Neutrophil (primary cell): ENCODE results near the gene PSMB7.

Experiments used
- H3K27ac ChIP-seq: fragments of 200-600 bp; sonication (generic); 2 replicates; pipeline ENCODE4 v1.5.1; 2016; ENCODE audit warnings: mild to moderate bottlenecking, moderate library complexity
- H3K27me3 ChIP-seq: fragments of 200-600 bp; sonication (generic); 2 replicates; pipeline ENCODE4 v1.6.0; 2016; ENCODE audit warnings: mild to moderate bottlenecking
- H3K36me3 ChIP-seq: fragments of 200-600 bp; sonication (generic); 2 replicates; pipeline ENCODE4 v1.5.1; 2017
- H3K4me1 ChIP-seq, 2 experiments: fragments of 200-600 bp in 1 of 2; sonication (generic) in 1 of 2; 1 replicate in 1 of 2; 2 replicates in 1 of 2; pipeline versions ENCODE4 v1.5.1 to v1.6.1; 2013 to 2016; ENCODE audit warnings: low read depth in 1 of 2, low read length in 1 of 2, mild to moderate bottlenecking in 1 of 2, moderate library complexity in 1 of 2; ENCODE audit not compliant: control insufficient read depth in 1 of 2, insufficient read depth in 1 of 2
- H3K4me3 ChIP-seq, 2 experiments: fragments of 200-600 bp in 1 of 2; sonication (generic) in 1 of 2; 1 replicate in 1 of 2; 2 replicates in 1 of 2; pipeline ENCODE4 v1.5.1; 2013 to 2016; ENCODE audit warnings: low read depth in 1 of 2, low read length in 1 of 2, mild to moderate bottlenecking in 1 of 2, moderate library complexity in 1 of 2
- H3K9me3 ChIP-seq: fragments of 200-600 bp; sonication (generic); 2 replicates; pipeline ENCODE4 v1.5.1; 2016
- TF ChIP-seq, protein P1 (sequence below): fragments of 200-600 bp; sonication (generic); IDR thresholded peaks from 2 replicates; pipeline ENCODE4 v1.5.1; 2016; ENCODE audit warnings: antibody characterized with exemption

Gene PSMB7

DNA sequence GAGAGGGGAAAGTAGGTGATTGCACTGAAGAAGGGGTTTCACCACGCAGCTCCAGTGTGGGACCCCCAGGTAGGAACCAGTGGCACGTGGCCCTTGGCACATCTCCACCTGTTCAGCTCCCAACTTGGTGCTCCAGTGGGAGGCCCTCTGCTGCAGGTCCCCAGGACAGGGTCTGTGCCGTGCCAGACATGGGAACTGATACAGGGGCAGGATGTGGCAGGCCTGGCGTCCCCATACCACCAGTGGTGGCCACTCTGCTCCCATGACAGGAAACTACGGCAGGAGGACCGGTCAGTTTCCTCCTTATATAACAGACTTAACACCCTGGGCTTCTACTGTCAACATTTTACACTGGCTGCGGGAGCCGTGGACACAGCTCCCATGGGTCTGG lies 67.3 kb downstream of the PSMB7 start:
- Histone ChIP-seq H3K27me3 (no peaks in the 10 kb centered on the region), H3K9me3 (no peaks in the 10 kb centered on the region), H3K4me3 (no peak overlapping the region), H3K27ac (no peak overlapping the region), H3K36me3 (peaks cover 100% of the 10 kb centered on the region), H3K4me1 (peaks cover 17 to 20% of the 10 kb centered on the region in 2 experiments)
- TF ChIP-seq, protein P1, sequence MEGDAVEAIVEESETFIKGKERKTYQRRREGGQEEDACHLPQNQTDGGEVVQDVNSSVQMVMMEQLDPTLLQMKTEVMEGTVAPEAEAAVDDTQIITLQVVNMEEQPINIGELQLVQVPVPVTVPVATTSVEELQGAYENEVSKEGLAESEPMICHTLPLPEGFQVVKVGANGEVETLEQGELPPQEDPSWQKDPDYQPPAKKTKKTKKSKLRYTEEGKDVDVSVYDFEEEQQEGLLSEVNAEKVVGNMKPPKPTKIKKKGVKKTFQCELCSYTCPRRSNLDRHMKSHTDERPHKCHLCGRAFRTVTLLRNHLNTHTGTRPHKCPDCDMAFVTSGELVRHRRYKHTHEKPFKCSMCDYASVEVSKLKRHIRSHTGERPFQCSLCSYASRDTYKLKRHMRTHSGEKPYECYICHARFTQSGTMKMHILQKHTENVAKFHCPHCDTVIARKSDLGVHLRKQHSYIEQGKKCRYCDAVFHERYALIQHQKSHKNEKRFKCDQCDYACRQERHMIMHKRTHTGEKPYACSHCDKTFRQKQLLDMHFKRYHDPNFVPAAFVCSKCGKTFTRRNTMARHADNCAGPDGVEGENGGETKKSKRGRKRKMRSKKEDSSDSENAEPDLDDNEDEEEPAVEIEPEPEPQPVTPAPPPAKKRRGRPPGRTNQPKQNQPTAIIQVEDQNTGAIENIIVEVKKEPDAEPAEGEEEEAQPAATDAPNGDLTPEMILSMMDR = no peak

DNA sequence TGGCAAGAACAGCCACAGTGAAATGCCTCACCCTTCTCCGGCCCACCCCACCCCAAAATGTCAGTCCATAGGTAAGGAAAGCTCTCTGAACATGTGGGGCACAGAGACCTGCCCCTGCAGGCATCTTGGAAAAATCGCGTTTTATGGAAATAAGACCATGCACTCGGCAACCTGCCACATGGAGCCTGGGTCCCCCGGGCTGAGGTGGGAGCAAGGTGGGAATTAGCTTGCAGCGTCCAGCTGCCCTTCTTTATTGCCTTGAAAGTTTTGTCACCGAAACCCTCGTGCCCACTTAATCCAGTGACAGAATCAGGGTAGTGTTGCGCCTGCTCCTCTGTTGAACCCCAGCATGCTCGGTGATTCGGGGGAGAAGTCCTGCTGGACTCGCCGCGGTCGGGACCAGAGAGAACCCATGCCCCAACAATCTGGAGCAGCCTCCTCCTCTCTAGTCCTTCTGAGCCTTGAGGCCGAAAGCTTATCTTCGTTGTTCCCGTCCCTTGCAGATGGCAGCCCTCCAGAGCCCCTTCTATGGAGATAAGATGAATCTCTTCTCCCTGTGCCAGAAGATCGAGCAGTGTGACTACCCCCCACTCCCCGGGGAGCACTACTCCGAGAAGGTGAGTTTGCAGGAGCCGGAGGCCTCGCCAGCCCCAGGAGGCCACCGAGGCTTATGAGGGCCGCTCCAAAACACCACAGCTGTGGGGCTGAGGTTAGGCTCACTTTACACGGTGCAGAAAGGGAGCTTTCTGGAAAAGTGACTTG lies 67.9 kb downstream of the PSMB7 start:
- no peak overlapping the region for H3K27ac ChIP-seq
- H3K36me3 ChIP-seq = peaks cover 100% of the 10 kb centered on the region

DNA sequence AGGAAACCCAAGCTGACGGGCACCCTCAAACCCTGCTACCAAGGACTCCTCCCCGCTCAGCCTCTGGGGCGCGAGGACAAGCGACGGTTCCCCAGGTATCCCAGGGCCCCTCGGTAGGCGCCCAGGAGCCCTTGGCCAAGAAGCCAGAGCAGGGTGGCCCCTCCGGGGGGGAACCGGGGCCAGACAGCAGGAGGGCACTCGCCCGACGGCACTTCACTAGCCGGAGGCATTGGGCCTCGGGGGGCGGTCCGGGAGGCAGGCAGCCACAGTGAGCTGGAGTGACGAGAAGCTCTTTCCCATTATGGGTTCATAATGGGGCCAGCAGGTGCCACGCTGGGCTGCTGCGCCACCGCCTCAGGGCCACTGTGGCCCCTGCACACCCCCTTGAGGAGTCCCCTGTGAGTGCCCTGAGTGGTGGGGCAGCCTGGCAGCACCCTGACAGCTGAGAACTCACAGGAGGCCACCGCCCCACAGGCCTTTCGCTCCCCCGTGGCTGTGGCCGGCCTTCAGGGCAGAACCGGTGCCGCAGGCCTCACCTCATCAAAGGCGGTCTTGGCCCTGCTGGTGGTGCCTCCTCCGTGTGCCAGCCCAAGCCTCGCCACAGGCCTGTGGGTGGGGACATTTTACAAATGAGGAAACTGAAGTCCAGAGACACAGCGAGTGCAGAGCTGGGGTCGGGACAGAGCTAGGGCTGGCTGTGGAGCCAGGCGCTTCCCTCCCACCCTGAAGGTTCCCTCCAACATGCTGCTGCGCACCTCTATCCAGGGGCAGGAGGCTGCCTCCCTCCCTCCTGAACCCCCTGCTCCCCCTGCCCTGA lies 68.7 kb downstream of the PSMB7 start:
- H3K36me3 ChIP-seq = peaks cover 100% of the 10 kb centered on the region

More for the DNA sequence above, 67.9 kb downstream of the PSMB7 start:
- TF ChIP-seq, protein P1 = no peak
- Histone ChIP-seq H3K4me3 (no peak overlapping the region), H3K9me3 (no peaks in the 10 kb centered on the region), H3K27me3 (no peaks in the 10 kb centered on the region), H3K4me1 (peaks cover 11 to 16% of the 10 kb centered on the region in 2 experiments)

DNA sequence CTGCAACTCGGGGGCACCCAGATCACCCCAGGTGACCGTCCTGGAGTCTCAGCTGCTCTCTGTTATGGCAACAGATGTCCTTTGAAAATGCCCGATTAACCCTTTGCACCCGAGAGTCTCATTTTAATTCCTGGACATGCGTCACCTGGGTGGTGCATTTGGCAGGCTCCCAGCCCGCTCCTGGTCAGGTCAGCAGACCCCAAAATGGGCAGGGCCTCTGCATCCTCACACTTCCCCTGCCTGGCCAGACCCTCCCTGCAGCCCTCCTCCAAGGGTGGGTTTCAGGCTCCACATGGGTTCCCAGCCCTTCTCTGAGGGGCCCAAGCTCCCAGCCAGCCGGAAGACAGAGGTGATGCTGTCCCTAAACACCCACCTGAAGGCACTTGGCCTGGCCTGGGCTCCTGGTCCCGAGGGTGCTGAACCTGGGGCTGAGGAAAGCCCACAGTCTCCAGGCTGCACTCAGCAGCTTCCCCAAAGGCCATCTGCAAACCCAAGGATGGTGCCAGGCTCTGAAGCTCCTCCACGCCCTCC lies 69.4 kb downstream of the PSMB7 start:
- Histone ChIP-seq H3K4me1 (peaks cover under 1 to 9% of the 10 kb centered on the region in 2 experiments), H3K36me3 (peaks cover 100% of the 10 kb centered on the region), H3K27ac (no peak overlapping the region), H3K4me3 (no peak overlapping the region), H3K27me3 (no peaks in the 10 kb centered on the region), H3K9me3 (no peaks in the 10 kb centered on the region)
- TF ChIP-seq, protein P1 = no peak

More for the DNA sequence above, 68.7 kb downstream of the PSMB7 start:
- Histone ChIP-seq H3K9me3 (no peaks in the 10 kb centered on the region), H3K4me3 (no peak overlapping the region), H3K27ac (no peak overlapping the region), H3K27me3 (no peaks in the 10 kb centered on the region), H3K4me1 (peaks cover 8 to 16% of the 10 kb centered on the region in 2 experiments)
- TF ChIP-seq, protein P1 = no peak

DNA sequence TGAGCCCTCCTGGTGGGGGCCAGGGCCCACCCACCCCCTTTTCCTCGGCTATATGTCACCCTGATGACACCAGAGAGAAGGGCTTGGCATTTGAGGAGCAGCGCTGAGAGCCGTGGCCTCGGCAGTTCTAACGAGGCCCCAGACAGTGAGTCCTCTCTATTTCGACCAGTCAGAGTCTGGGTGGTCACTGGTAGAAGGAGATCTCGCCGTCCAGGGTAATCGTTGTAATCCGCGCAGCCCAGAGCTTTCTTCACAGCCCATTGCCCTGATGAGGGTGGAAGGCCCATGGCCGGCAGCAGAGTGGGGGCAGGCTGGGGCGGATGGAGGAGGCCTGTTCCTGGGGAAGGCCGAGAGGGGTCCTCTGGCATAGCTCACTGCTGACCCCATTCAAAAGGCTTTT lies 70.2 kb downstream of the PSMB7 start:
- no peak overlapping the region for H3K27ac ChIP-seq
- H3K36me3 ChIP-seq = peaks cover 100% of the 10 kb centered on the region
- no peaks in the 10 kb centered on the region for H3K9me3 ChIP-seq
- H3K4me1 ChIP-seq = peaks cover 0 to 8% of the 10 kb centered on the region in 2 experiments
- no peak overlapping the region for H3K4me3 ChIP-seq
- TF ChIP-seq, protein P1 = no peak
- H3K27me3 ChIP-seq = no peaks in the 10 kb centered on the region
